OCI-LY3 (cell line): ENCODE data around the gene BMAL2.

Experiments
- EZH2phosphoT487 ChIP-seq: fragments of 200-600 bp; shearing (Covaris generic); IDR thresholded peaks from 2 replicates; pipeline ENCODE4 v1.6.1; 2018; ENCODE audit warnings: antibody characterized with exemption, mixed run types, low read depth
- TF ChIP-seq, protein P1 (sequence below): fragments of 200-600, 300-600 bp; sonication (generic); IDR thresholded peaks from 2 replicates; pipeline ENCODE4 v1.5.1; 2014; ENCODE audit warnings: antibody characterized with exemption, low read length, low read depth

GRCh38 chr12:27336282-27336653, 3.6 kb downstream of the BMAL2 start:
- TF ChIP-seq, protein P1, sequence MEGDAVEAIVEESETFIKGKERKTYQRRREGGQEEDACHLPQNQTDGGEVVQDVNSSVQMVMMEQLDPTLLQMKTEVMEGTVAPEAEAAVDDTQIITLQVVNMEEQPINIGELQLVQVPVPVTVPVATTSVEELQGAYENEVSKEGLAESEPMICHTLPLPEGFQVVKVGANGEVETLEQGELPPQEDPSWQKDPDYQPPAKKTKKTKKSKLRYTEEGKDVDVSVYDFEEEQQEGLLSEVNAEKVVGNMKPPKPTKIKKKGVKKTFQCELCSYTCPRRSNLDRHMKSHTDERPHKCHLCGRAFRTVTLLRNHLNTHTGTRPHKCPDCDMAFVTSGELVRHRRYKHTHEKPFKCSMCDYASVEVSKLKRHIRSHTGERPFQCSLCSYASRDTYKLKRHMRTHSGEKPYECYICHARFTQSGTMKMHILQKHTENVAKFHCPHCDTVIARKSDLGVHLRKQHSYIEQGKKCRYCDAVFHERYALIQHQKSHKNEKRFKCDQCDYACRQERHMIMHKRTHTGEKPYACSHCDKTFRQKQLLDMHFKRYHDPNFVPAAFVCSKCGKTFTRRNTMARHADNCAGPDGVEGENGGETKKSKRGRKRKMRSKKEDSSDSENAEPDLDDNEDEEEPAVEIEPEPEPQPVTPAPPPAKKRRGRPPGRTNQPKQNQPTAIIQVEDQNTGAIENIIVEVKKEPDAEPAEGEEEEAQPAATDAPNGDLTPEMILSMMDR, result no peak
- TF ChIP-seq EZH2phosphoT487, result no peak
